GM18502 (cell line): Measurements from ENCODE around the gene AKAP13.
"Not testable (repeated sequence)": the region's sequence is repeated elsewhere in the genome, so short reads cannot be mapped to it uniquely, and the experiment has no call there.

Experiments
- ATAC-seq: cut with Tn5 transposase; IDR thresholded peaks from one replicate; pipeline ENCODE4 v1.9.1; 2021; ENCODE audit warnings: mild to moderate bottlenecking; ENCODE audit not compliant: unreplicated experiment, poor library complexity

AKAP13 gene

GRCh38 chr15:85630311-85630710 lies 249.9 kb downstream of the AKAP13 start:
- ATAC-seq, result no peak

GRCh38 chr15:85631018-85631417 lies 250.6 kb downstream of the AKAP13 start:
- ATAC-seq, result no peak

- no peak for ATAC-seq
Measured at GRCh38 chr15:85632014-85632413, 251.6 kb downstream of the AKAP13 start.

- ATAC-seq, result no peak
Measured at GRCh38 chr15:85633859-85634258, 253.5 kb downstream of the AKAP13 start.

GRCh38 chr15:85636351-85636750 lies 255.9 kb downstream of the AKAP13 start:
- ATAC-seq, result no peak

- peak; percentile 85 for ATAC-seq
Measured at GRCh38 chr15:85639752-85640381, 259.5 kb downstream of the AKAP13 start.

GRCh38 chr15:85642065-85642692 lies 261.8 kb downstream of the AKAP13 start:
- ATAC-seq, result no peak

DNA sequence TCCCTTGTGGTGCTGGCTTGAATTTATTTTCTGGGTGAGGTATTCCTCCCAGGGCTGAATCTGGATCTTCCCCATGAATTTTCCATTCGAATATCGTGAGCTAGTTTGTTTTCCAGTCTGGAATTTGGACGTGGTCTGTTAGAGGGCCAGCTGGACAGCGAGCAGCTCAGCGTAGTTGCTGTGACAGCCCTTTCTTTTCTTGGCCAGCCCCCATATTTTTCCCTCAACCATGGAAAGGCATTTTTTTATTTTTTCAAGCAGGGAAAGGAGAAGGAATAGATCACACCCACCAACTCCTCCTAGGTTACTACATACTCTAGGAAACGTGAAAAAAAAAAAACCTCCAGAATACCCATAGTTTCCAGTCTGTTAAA lies 262.3 kb downstream of the AKAP13 start:
- no peak for ATAC-seq

DNA sequence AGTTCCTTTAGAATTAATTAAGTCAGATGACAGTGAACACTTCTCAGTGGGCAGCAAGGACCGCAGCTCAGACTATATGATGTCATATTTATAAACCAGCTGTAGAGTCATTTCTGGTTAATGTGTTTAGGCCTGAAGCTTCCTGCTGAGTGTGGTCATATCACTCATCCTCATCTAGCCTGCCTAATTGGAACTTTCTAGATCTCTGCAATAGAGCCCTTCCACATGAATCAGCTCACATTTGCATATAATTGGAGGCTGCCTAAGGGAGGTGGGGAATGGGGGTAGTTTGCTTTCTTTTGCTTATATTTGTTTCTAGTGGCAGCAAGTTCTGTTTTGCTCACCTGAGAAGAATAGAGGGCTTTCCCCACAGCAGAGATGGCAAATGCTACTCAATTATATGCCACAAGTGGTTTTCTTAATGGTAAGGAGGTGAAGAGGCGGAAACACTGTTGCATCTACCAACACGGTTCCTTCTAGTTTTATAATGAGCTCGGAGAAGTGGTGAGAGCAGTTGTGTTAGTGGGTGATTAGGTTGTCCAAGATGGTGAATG lies 266.2 kb downstream of the AKAP13 start:
- ATAC-seq, result peak; percentile 76

- ATAC-seq, result no peak
Measured at GRCh38 chr15:85649372-85649771, 269.0 kb downstream of the AKAP13 start.

DNA sequence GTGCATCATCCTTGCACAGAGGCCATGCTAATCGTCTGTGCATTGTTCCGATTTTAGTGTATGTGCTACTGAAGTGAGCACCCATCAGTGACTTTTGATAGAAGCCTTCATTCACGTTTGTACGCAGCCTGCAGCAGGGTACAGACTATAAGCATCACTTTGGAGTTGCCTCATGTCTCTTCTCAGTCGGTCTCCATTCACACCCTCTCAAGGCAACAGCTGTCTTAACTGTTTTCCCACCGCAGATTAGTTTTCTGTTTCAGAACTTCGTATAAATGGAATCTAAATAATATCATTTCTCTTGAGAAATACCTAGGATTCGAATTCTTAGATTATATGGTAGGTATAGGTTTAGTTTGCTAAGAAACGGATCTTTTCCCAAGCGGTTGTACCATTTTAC lies 271.1 kb downstream of the AKAP13 start:
- ATAC-seq, result no peak

DNA sequence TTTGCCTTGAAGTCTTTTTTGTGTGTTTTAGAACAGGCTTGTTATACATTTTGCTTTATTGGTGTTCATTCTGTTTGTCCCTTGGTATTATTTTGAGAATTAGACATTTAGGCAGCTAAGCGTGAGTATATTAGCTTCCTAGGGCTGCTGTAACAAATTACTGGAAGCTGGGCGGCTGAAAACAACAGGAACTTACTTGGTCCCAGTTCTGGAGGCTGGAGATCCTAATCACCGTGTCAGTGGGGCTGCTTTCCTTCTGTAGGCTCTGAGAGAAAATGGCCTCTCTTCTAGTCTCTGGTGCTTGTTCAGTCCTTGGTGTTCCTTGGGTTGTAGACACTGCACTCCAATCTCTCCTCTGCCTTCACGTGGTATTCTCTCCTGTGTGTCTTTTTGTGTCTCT lies 272.1 kb downstream of the AKAP13 start:
- no peak for ATAC-seq

GRCh38 chr15:85657132-85657531 lies 276.7 kb downstream of the AKAP13 start:
- no peak for ATAC-seq

DNA sequence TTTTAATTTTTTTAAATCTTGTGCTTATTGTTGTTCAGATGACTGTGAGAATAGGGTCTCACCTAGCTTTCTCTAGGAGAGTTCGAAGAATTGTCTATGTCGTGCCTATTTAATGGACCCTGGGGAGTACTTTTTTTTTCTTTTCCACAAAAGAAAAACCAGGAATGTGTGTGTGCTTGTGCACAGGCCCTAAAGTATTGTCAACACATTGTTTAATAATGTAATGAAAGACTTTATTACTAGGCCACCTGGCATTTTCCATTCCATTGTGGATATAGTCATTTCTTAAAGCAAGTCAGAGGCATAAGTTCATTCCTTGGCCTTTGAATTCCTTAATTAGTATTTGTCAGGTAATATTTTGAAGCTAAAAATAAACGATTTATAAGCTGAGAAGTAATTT lies 278.4 kb downstream of the AKAP13 start:
- ATAC-seq, result no peak

- ATAC-seq, result no peak
Measured at GRCh38 chr15:85661859-85662258, 281.5 kb downstream of the AKAP13 start.

DNA sequence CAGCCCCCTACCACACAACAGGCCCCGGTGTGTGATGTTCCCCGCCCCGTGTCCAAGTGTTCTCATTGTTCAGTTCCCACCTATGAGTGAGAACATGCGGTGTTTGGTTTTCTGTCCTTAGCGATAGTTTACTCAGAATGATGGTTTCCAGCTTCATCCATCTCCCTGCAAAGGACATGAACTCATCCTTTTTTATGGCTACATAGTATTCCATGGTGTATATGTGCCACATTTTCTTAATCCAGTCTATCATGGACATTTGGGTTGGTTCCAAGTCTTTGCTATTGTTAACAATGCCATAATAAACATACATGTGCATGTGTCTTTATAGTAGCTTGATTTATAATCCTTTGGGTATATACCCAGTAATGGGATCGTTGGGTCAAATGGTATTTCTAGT lies 285.3 kb downstream of the AKAP13 start:
- not testable (repeated sequence) for ATAC-seq

DNA sequence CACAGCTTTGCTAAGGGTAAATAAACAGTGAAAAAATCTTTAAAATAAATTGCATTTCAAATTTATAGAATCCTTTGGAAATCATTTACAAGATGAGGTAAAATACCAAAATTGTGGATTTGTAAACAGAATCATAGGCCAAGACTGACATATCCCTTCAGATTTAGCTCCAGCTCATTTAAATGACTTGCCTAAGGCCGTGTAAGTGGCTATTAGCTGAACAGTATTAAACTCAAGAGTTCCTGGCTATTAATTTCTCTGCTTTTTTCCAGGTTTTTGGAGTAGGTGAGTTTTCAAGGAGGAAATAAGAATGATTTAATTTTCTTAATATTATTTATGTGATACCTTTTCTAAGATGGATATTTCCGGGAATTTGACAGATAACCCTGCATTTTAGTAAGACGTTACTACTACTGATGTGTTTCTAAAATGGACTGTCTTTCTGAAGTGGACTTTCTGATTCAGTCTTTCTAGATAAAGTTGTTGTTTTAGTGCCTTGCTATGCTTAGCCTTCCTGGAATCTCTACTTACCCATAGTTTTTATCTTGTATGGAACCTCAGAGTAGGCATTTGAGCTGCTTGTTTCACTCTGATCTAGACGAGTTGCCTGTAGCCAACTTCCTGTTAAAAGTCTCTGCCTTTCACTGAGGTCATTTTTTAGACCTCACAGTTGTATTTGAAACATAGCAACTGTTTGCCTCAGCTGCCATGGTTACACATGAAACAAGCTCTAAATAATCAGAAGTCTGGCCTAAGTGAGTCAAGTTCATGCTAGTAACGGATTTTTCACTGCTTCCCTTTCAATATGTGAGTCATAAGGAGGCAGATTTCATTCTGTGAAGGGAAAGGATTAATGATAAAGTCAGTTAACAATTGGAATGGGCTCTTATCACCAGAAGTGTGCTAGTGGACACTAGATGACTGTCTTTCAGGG lies 287.4 kb downstream of the AKAP13 start:
- ATAC-seq, result peak; percentile 89

DNA sequence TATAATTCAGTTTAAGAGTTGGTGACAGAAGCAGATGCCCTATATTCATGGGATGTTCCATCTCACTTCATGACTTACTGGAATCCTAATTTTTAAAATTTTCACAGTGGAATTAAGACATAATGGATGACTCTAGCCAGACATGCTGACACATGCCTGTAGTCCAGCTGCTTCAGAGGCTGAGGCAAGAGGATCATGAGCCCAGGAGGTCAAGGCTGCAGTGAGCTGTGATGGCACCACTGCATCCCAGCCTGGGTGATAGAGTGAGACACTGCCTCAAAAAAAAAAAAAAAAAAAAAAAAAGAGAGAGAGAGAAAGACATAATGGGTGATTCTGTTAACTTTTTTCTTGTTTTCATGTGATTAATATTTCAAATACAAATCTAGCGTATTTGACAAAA lies 290.8 kb downstream of the AKAP13 start:
- no peak for ATAC-seq

DNA sequence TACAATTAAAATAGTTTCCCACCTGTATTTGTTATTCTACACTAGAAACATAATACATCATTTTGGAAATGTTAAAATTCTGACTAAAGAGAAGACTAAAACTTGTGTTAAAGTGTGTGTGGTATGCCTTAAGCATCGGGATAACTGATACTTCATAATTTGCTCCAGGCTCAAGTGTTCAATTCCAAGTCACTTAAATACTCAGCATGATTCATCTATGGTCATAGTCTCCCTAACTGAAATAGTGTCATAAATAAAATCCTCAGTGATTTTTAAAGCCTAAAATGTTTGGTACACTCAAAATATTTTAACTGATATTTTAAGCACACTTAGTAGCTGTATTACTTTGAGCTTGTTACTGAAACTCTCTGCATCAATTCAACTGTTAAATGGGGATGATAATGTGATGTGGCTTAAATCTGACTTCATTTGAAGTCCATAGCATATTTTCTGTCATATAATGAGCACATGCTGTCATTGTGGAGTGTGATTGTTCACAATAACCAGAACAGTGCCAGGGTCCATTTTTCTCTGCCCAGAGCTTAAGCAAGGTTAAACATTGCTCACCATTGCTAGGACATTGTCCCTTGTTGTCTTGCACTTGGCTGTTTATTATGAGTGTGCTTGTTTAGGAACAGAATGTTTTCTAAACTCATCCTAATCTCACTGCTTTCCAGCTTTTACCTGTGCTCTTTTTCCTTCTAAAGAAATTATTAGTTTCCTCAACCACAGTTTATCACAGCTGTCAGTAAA lies 292.1 kb downstream of the AKAP13 start:
- ATAC-seq, result no peak

GRCh38 chr15:85673326-85673725 lies 292.9 kb downstream of the AKAP13 start:
- ATAC-seq, result no peak
